H9 (cell line): ENCODE measurements around the gene SNRNP200. TPM values are rescaled to one million over a fixed set of nuclear protein-coding genes. Genes with fewer than 3 reads are reported as not detected.

Experiments used
- DNase-seq: peaks from one replicate; pipeline ENCODE4 v3.0.0-alpha.2; 2017
- H2AFZ ChIP-seq: one replicate; pipeline ENCODE4 v1.6.1; 2013; ENCODE audit warnings: mild to moderate bottlenecking, low read length, control low read depth, moderate library complexity
- H2AK5ac ChIP-seq: 2 replicates; pipeline ENCODE4 v1.6.1; 2013; ENCODE audit warnings: low read length, control low read depth, mixed read lengths; ENCODE audit not compliant: insufficient read length
- H2BK120ac ChIP-seq: one replicate; pipeline ENCODE4 v1.6.1; 2013; ENCODE audit warnings: low read depth, mild to moderate bottlenecking, low read length, control low read depth, inconsistent platforms; ENCODE audit not compliant: poor library complexity, severe bottlenecking
- H2BK12ac ChIP-seq: 2 replicates; pipeline ENCODE4 v1.6.1; 2013; ENCODE audit warnings: low read length, control low read depth, mixed read lengths, low read depth; ENCODE audit not compliant: insufficient read length
- H2BK15ac ChIP-seq: 2 replicates; pipeline ENCODE4 v1.6.1; 2013; ENCODE audit warnings: low read depth, low read length, control low read depth
- H2BK20ac ChIP-seq: one replicate; pipeline ENCODE4 v1.6.1; 2013; ENCODE audit warnings: low read depth, mild to moderate bottlenecking, low read length, control low read depth, inconsistent platforms; ENCODE audit not compliant: poor library complexity, severe bottlenecking
- H2BK5ac ChIP-seq: 2 replicates; pipeline ENCODE4 v1.6.1; 2013; ENCODE audit warnings: low read length, control low read depth, mixed read lengths; ENCODE audit not compliant: insufficient read length
- H3K14ac ChIP-seq: 2 replicates; pipeline ENCODE4 v1.6.1; 2013; ENCODE audit warnings: low read length, control low read depth; ENCODE audit not compliant: insufficient read depth
- H3K18ac ChIP-seq: 2 replicates; pipeline ENCODE4 v1.6.1; 2013; ENCODE audit warnings: low read depth, mild to moderate bottlenecking, mixed read lengths, low read length, control low read depth; ENCODE audit not compliant: insufficient read length
- H3K23ac ChIP-seq: 2 replicates; pipeline ENCODE4 v1.6.1; 2013; ENCODE audit warnings: low read length, control low read depth, mixed read lengths, low read depth; ENCODE audit not compliant: insufficient read length
- H3K23me2 ChIP-seq: 2 replicates; pipeline ENCODE4 v1.6.1; 2013; ENCODE audit warnings: low read depth, mild to moderate bottlenecking, mixed read lengths, low read length, control low read depth; ENCODE audit not compliant: insufficient read length, poor library complexity, severe bottlenecking
- H3K27ac ChIP-seq: 2 replicates; pipeline ENCODE4 v1.5.1; 2013; ENCODE audit warnings: low read length, control low read depth, mixed read lengths, low read depth; ENCODE audit not compliant: insufficient read length
- H3K27me3 ChIP-seq: 2 replicates; pipeline ENCODE4 v1.6.1; 2013; ENCODE audit warnings: low read length, control low read depth, inconsistent platforms; ENCODE audit not compliant: insufficient read depth
- H3K4ac ChIP-seq: 2 replicates; pipeline ENCODE4 v1.6.1; 2013; ENCODE audit warnings: low read depth, mild to moderate bottlenecking, control low read depth, inconsistent platforms, low read length, moderate library complexity
- H3K4me1 ChIP-seq: 2 replicates; pipeline ENCODE4 v1.6.1; 2013; ENCODE audit warnings: low read length, control low read depth, inconsistent platforms; ENCODE audit not compliant: insufficient read depth
- H3K4me2 ChIP-seq: 2 replicates; pipeline ENCODE4 v1.6.1; 2013; ENCODE audit warnings: low read length, control low read depth, mixed read lengths; ENCODE audit not compliant: insufficient read length, insufficient read depth
- H3K56ac ChIP-seq: 2 replicates; pipeline ENCODE4 v1.6.1; 2013; ENCODE audit warnings: low read depth, mild to moderate bottlenecking, mixed read lengths, low read length, control low read depth; ENCODE audit not compliant: insufficient read length
- H3K79me1 ChIP-seq: 2 replicates; pipeline ENCODE4 v1.6.1; 2013; ENCODE audit warnings: low read depth, mild to moderate bottlenecking, moderate library complexity, low read length, control low read depth, inconsistent platforms; ENCODE audit not compliant: insufficient read depth, poor library complexity, severe bottlenecking
- H3K79me2 ChIP-seq: 2 replicates; pipeline ENCODE4 v1.6.1; 2013; ENCODE audit warnings: low read length, control low read depth, inconsistent platforms; ENCODE audit not compliant: insufficient read depth
- H3K9ac ChIP-seq: 2 replicates; pipeline ENCODE4 v1.6.1; 2013; ENCODE audit warnings: low read length, control low read depth, mixed read lengths; ENCODE audit not compliant: insufficient read length; ENCODE audit errors: extremely low read depth
- H3K9me3 ChIP-seq: one replicate; pipeline ENCODE4 v1.6.1; 2013; ENCODE audit warnings: low read depth, low read length, inconsistent platforms; ENCODE audit not compliant: control insufficient read depth
- H3T11ph ChIP-seq: one replicate; pipeline ENCODE4 v1.6.1; 2013; ENCODE audit warnings: mild to moderate bottlenecking, low read length, control low read depth, inconsistent platforms
- H4K20me1 ChIP-seq: one replicate; pipeline ENCODE4 v1.6.1; 2013; ENCODE audit not compliant: control insufficient read depth, insufficient read length, insufficient read depth
- H4K5ac ChIP-seq: 2 replicates; pipeline ENCODE4 v1.6.1; 2013; ENCODE audit warnings: low read depth, mild to moderate bottlenecking, mixed read lengths, low read length, control low read depth; ENCODE audit not compliant: insufficient read length
- H4K8ac ChIP-seq: replicated peaks from 2 replicates; pipeline ENCODE4 v1.6.1; 2013; ENCODE audit warnings: low read length, control low read depth, mixed read lengths, low read depth; ENCODE audit not compliant: insufficient read length
- H4K91ac ChIP-seq: 2 replicates; pipeline ENCODE4 v1.6.1; 2013; ENCODE audit warnings: low read depth, mild to moderate bottlenecking, moderate library complexity, mixed read lengths, low read length, control low read depth; ENCODE audit not compliant: insufficient read length
- H3K27ac Mint-ChIP-seq, 3 experiments: 2 replicates in 2 of 3; 3 replicates in 1 of 3; pipeline ENCODE4 v1.8.0; 2020 to 2021; ENCODE audit warnings: mixed read lengths in 3 of 3, mild to moderate bottlenecking in 1 of 3, moderate library complexity in 1 of 3
- H3K27me3 Mint-ChIP-seq: 2 replicates; pipeline ENCODE4 v1.8.0; 2021; ENCODE audit warnings: low read depth, mild to moderate bottlenecking, moderate library complexity, mixed read lengths
- H3K36me3 Mint-ChIP-seq, 3 experiments: 2 replicates in 2 of 3; 3 replicates in 1 of 3; pipeline ENCODE4 v1.8.0; 2020 to 2021; ENCODE audit warnings: low read depth in 3 of 3, mixed read lengths in 3 of 3; ENCODE audit not compliant: insufficient read depth in 1 of 3
- H3K4me1 Mint-ChIP-seq, 2 experiments: 2 replicates each; pipeline ENCODE4 v1.8.0; 2020; ENCODE audit warnings: mixed read lengths in 2 of 2
- H3K4me3 Mint-ChIP-seq, 2 experiments: 2 replicates in 1 of 2; 3 replicates in 1 of 2; pipeline ENCODE4 v1.8.0; 2020 to 2021; ENCODE audit warnings: mild to moderate bottlenecking in 2 of 2, mixed read lengths in 2 of 2, moderate library complexity in 1 of 2
- H3K9me3 Mint-ChIP-seq, 2 experiments: 2 replicates in 1 of 2; 3 replicates in 1 of 2; pipeline ENCODE4 v1.8.0; 2020; ENCODE audit warnings: mild to moderate bottlenecking in 2 of 2, mixed read lengths in 2 of 2, moderate library complexity in 1 of 2
- WGBS: extraction: QIAGEN DNeasy Blood & Tissue Kit; methylation state at CpG from one replicate; pipeline ENCODE4 v1.1.7; 2013; ENCODE audit warnings: missing lambda C conversion rate, low lambda C conversion rate, mixed read lengths; ENCODE audit not compliant: insufficient read length; ENCODE audit errors: extremely low coverage; 5-methylcytosine and 5-hydroxymethylcytosine counted together
- total RNA-seq: library from RNA; stranded (reverse); gene quantifications from 2 replicates; pipeline ENCODE4 v1.2.1, GENCODE V29; 2021
- TF ChIP-seq, protein P1 (sequence below): fragments of 200-600 bp; sonication (generic); conservative IDR thresholded peaks from 3 replicates; pipeline ENCODE4 v1.8.0; 2021; ENCODE audit warnings: antibody characterized with exemption, mild to moderate bottlenecking

The SNRNP200 gene
- total RNA-seq, 1 experiment from 2014 or later: 215 TPM

DNA sequence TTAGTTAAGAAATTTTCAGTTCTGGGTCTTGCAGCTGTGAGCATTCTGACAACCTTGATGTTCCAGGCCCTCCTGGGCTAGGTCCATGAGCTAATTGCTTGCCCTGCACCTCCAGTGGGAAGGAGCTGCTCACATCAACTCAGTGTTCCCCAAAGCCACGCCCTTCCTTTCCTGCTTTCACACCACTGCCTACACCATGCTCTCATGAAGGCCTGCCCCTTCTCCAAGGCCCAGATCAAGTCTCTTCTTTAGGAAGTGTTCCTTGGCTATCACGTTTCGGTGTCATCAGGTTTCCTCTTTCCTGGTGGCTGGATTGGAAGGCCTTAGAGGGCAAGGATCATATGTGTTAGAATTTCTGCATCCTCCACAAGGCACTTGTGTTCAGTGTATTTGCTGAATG is 58.3 kb downstream of the SNRNP200 start:
- no peak overlapping the region for H3K56ac ChIP-seq
- H2AK5ac ChIP-seq: no peak overlapping the region
- H3K27ac Mint-ChIP-seq: peak overlapping the region in 2 of 3 experiments; percentile 26 to 62; a peak in 2 of 7 replicates
- H3K9ac ChIP-seq: no peak overlapping the region
- no peak overlapping the region for H3K23ac ChIP-seq
- H3K4me2 ChIP-seq: no peak overlapping the region
- no peak for DNase-seq
- H3K79me2 ChIP-seq: no peaks in the 10 kb centered on the region
- no peak overlapping the region for H2BK20ac ChIP-seq
- H3K4me3 Mint-ChIP-seq: no peak overlapping the region; a peak in 1 of 5 replicates
- H4K91ac ChIP-seq: no peak overlapping the region
- no peaks in the 10 kb centered on the region for H3K4me1 ChIP-seq
- H2BK15ac ChIP-seq: no peak overlapping the region
- no peaks in the 10 kb centered on the region for H3K23me2 ChIP-seq
- no peak overlapping the region for H3T11ph ChIP-seq
- no peaks in the 10 kb centered on the region; the same call in 1 of the 2 replicates for H3K27me3 Mint-ChIP-seq
- H3K18ac ChIP-seq: no peak overlapping the region
- H3K14ac ChIP-seq: no peak overlapping the region
- no peaks in the 10 kb centered on the region; a peak in 1 of 4 replicates for H3K4me1 Mint-ChIP-seq
- H3K9me3 ChIP-seq: no peaks in the 10 kb centered on the region
- H2BK120ac ChIP-seq: no peak overlapping the region
- TF ChIP-seq, protein P1, sequence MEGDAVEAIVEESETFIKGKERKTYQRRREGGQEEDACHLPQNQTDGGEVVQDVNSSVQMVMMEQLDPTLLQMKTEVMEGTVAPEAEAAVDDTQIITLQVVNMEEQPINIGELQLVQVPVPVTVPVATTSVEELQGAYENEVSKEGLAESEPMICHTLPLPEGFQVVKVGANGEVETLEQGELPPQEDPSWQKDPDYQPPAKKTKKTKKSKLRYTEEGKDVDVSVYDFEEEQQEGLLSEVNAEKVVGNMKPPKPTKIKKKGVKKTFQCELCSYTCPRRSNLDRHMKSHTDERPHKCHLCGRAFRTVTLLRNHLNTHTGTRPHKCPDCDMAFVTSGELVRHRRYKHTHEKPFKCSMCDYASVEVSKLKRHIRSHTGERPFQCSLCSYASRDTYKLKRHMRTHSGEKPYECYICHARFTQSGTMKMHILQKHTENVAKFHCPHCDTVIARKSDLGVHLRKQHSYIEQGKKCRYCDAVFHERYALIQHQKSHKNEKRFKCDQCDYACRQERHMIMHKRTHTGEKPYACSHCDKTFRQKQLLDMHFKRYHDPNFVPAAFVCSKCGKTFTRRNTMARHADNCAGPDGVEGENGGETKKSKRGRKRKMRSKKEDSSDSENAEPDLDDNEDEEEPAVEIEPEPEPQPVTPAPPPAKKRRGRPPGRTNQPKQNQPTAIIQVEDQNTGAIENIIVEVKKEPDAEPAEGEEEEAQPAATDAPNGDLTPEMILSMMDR: no peak
- H3K27me3 ChIP-seq: no peaks in the 10 kb centered on the region
- no peak overlapping the region for H4K8ac ChIP-seq
- no peak overlapping the region for H2AFZ ChIP-seq
- no peak overlapping the region for H3K27ac ChIP-seq
- no CpG with 5 or more reads among the region's 3 CpGs for WGBS
- H3K36me3 Mint-ChIP-seq: peaks cover 0 to 5% (median 1%) of the 10 kb centered on the region in 3 experiments; a peak in 3 of 7 replicates
- H3K4ac ChIP-seq: no peak overlapping the region
- H3K9me3 Mint-ChIP-seq: no peaks in the 10 kb centered on the region
- H4K5ac ChIP-seq: no peak overlapping the region
- H3K79me1 ChIP-seq: no peaks in the 10 kb centered on the region
- no peaks in the 10 kb centered on the region for H4K20me1 ChIP-seq
- H2BK5ac ChIP-seq: no peak overlapping the region
- H2BK12ac ChIP-seq: no peak overlapping the region
